ENCODE results near the gene MYH7.

GRCh38 chr14:23386999-23387398, 48.5 kb downstream of the MYH7 start:
- TF ChIP-seq CTCF (IDR thresholded peaks at IDR 0.05) (no peak), POLR2A (IDR thresholded peaks at IDR 0.05) (no peak)

Measured in thyroid gland (tissue), 4 donors.